Right forelimb (tissue), 1 donor: ENCODE data around the gene DNAAF5.
A peak's percentile ranks its signal among the peaks of the same experiment; 100 is the strongest.

Source experiments
- DNase-seq: peaks from one replicate; pipeline ENCODE4 v3.0.0-alpha.2; 2018

DNAAF5 gene

DNA sequence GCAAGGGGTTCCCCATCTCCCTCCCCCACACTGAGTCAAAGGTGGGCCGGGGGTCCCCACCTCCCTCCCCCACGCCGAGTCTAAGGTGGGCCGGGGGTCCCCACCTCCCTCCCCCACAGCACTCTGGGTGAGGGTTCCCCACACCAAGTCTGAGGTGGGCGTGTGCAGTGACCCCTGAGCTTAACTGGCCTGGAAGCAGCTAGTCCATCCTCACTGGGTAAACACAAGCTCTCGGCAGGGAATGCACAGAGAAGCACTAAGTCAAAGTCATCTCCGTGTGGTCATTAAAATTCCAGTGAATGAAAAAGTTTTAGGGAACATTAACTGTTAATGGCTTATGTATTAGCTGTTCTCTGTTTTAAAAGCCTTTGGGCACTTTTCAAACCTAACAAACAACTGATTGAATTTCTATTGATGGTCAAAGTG, 44.3 kb downstream of the DNAAF5 start:
- no peak for DNase-seq

DNA sequence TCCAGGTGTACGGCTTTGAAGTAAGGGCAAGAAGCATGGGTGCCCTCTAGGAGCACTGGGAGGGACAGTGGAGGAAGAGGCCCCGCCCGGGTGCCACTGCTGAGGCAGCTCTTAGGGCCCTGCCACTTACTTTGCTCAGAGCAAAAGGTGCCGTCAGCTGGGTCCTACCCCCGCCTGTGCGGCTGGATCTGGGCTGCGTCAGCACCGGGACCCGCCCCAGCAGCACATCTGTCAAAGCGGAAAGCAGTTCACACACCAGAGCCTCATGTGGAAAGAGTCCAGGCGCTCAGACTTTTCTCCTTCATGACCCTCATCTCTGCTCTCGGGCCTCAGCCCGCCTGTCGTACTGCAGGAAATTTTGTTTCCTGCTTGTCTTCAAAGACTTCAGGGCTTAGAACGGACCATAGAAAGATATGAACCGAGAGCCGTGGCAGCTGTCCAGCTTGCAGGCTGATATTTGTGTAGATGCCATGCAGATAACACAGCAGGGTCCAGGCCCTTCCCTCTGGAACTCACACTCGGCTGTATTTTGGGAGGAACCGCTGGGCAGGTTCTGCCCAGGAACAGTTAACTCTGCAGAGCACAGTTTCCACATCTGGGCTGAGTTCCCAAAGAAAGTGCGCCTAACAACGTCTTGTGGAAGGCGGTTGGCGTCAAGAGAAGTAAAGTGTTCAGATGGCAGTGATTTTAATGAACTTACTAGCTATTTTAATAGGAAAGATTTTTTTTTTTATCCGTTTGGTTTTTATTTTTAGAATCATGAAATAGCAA, 44.9 kb downstream of the DNAAF5 start:
- peak; percentile 80 for DNase-seq

GRCh38 chr7:772005-772294, 45.5 kb downstream of the DNAAF5 start:
- DNase-seq: no peak

DNA sequence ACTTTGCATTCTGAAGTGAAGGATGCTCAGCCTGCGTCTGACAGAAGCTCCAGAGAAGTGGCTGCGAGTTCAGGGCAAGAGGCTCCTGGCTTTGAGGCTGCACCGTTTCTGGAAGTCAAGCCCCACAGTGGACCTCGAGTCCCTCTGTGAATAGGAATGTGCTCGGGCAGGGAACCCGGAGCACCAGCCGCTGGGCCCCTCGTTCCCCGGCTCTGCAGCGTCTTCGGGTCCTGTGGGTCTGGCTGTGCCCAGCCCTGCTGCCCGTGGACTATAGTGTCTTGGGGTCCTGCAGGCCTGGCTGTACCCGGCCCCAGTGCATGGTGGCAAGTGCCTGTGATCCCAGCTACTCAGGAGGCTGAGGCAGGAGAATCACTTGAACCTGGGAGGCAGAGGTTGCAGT, 45.9 kb downstream of the DNAAF5 start:
- no peak for DNase-seq

DNA sequence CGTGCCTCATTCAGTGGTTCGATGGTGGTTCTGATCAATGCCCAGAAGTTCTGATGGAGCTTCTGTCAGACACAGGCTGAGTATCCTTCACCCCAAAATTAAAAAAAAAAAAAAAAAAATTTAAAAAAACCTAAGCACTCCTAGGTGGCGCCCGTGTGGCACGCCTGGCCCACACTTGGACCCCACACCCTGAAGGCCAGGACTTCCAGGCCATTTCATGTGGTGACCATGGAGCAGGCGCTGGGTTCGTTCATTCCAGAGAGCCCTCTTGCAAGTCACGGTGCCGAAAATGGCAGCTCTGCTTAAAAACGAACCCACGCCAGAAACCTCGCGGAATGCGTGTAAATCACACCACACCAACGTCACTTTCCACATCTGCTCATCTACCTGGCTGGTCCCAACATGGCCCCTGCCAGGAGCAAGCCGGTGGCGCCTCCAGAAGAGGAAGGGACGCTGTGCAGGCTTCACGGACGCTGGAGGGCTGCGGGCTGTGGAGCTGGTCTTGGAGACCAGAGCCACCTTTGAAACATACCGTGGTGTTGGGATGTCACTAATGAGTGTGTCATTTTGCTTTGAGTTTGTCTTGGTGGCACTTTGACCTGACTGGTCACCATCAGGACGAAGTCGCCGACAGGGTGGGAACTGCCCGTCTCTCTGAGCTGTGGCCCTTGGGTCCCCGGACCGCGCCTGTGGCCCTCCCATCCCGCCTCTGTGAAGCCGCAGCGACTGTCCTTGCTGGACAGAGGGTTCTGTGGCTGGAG, 46.5 kb downstream of the DNAAF5 start:
- no peak for DNase-seq

DNA sequence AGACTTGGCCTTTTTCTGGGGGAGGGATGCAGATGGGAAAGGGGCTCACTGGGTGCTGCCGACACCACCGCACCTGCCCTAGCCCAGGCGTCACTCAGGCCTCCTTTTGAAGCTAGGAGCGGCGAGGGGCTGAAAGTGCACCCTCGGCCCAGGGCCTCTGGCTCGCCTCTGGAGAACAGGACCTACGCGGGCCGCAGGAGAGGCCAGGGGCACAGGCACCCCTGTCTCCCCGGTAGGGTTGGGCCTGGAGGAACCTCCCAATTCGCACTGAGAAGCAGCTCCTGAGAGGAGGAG, 47.1 kb downstream of the DNAAF5 start:
- DNase-seq: no peak

DNA sequence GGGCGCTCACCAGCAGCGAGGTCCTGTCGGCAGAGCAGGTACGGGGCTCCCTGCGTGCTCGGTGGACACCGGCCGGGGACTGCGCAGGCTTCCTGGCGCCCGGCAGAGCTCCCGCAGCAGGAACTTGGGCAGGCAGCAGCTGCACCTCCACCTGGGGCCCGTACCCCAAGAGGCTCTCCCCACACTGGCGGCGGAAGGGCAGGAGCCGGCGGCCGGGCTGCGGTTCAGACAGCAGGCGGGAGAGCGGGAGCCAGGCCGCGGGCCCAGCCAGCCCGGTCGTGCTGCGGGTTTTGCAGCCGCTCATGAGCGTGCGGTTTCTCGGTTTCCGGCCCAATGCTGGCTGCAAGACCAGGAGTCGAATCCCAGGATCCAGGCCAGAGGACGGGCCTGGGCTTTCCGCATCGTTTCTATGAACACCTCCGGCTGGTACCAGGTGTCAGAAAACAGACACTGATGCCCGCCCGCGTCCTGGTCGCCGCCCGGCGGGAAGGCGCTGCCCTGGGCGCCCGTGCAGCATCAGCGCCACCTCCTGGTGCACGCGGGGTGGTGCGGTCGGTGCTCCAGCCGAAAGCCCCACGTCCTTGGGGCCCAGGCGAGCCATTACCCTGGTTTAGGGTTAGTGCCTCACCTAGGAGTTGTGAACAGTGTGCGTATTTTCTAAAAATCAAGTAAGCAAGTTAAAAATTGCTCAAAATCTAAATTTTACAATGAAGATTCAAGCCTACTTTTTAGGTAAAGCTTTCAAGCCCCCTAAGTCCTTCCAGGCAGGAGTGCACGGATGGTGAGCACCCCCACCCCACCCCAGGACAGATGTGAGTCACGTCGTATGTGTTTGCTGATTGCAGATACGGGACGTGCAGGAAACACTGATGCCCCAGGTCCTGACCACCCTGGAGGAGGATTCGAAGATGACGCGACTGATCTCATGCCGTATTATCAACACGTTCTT, 47.9 kb downstream of the DNAAF5 start:
- DNase-seq: peak; percentile 83

GRCh38 chr7:776381-776780, 49.9 kb downstream of the DNAAF5 start:
- no peak for DNase-seq

DNA sequence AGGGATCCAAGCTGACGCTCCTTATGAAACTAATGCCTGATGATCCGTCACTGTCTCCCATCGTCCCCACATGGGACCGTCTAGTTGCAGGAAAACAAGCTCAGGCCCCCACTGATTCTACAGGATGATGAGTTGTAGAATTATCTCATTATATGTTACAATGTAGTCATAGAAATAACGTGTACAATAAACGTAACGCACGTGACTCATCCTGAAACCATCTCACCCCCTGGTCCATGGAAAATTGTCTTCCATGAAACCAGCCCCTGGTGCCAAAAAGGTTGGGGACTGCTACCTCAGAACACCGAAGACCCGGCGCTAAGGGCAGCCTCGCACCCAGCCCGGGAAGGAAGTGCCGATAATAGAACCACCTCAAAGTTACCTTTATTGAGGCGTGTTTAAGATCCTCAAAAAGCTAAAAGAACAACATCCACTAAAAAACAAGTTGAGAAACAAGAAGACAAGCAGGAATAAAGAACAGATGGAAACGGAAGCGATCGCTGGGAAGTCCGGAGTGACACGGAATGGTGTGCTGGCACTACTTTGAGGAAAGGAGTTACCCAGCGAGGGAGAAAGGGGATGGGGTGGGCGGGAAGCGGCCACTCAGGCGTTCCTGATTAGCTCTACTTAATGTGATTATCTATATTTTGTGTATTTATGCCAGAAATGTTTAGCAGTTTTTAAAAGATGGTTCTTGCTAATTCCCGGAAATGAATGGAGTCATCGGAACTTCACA, 50.7 kb downstream of the DNAAF5 start:
- no peak for DNase-seq

GRCh38 chr7:777728-778078, 51.2 kb downstream of the DNAAF5 start:
- no peak for DNase-seq

DNA sequence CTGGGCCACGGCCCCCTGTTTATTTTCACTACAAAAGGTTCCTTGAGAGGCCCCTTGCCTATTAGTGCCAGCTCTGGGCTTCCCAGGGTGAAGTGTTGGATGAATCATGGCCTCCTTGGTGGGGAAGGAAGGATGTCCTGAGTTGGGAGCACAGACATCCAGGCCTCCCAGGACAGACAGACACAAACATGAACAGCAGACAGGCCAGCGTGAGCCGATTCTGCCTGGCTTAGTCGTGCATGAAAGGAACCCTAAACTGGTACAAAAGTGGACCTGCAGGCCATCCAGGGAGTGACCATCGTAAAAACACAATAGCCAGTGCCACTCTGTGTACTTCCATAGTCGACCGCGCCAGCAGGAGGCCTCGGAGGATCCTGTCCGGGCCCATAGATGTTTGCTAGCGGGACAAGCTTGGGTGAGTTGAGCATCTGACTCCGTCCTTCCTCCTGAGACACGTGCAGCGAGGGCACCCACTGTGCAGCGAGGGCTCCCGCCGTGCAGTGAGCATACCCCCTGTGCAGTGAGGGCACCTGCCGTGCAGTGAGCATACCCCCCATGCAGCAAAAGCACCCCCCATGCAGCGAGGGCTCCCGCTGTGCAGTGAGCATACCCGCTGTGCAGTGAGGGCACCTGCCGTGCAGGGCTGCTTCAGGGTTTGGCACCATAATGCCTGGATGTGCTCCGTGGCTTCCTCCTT, 51.9 kb downstream of the DNAAF5 start:
- no peak for DNase-seq

DNA sequence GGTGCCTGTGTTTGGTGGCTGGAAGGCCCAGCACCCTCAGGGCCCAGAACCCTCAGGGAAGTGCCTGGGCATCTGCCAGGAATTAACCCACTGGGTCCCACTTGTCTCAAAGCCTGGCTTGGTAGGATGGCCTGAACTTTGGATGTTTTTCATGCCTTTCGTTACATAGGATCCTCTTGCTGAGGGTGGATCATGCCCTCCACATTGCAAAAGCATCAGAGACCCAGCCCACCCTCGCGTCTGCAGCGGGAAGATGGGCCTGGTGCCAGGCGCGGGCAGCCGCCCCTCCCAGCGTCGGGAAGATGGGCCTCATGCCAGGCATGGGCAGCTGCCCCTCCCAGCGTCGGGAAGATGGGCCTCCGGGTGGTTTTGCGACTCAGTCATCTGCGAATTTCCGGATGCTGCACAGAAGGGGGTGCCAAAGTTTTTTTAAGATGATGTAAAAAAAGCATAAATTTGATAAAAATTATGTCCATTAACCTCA, 52.5 kb downstream of the DNAAF5 start:
- no peak for DNase-seq

GRCh38 chr7:779480-779879, 53.0 kb downstream of the DNAAF5 start:
- no peak for DNase-seq

DNA sequence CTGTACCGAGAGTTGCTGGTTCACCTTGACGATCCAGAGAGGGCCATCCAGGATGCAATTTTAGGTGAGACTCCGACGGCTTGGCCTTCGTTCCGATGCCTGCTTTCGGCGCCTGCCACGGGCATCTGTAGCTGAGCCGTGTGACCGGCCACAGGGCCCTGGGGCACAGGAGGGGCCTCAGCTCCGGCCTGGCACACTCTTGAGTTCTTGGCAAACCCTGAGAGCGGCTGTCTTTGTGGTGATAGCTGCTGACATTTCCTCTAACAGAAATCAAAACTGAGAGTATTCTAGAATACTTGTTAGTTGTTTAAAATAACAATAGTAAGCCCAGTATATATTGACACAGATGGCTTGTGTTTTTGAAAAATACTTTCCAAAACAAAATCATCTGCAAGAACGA, 53.6 kb downstream of the DNAAF5 start:
- DNase-seq: no peak

- DNase-seq: no peak
These were observed 54.0 kb downstream of the DNAAF5 start for GRCh38 chr7:780516-780915.

DNA sequence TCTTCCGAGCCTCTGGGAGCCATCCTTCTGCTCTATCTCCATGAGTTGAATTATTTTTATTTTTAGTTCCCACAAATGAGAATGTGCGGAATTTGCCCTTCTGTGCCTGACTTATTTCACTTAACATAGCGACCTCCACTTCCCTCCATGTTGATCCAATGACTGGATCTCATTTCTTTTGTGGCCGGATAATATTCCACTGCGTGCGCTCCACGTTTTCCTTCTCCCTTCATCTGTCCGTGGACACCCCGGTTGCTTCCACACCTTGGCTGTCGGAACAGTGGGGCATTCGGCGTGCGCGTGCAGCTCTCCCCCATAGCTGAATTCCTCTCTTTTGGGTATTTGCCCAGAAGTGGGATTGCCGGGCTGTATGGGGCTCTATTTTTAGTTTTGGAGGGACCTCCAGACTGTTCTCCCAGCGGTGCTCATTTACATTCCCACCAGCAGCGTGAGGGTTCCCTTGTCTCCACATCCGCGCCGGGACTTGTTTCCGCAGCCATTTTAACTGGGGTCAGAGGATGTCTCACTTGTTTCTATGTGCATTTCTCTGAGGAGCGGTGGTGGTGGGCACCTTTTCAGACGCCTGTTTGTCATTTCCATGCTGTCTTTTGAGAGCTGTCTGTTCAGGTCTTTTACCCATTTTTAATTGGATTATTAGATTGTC, 54.8 kb downstream of the DNAAF5 start:
- DNase-seq: no peak

DNA sequence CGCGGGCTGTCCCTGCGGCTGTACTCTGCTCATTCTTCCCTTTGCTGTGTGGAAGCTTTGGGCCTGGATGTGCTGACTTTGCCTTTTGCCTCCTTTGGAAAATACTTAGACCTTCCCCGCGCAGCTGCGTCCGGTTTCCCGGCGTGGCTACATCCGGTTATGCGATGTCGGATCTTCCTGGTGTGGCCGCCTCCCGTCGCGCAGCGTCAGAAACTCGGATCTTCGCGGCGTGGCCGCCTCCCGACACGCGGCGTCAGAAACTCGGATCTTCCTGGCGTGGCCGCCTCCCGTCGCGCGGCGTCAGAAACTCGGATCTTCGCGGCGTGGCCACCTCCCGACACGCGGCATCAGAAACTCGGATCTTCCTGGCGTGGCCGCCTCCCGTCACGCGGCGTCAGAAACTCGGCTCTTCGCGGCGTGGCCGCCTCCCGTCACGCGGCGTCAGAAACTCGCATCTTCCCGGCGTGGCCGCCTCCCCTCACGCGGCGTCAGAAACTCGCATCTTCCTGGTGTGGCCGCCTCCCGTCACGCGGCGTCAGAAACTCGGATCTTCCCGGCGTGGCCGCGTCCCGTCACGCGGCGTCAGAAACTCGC, 55.5 kb downstream of the DNAAF5 start:
- DNase-seq: no peak

GRCh38 chr7:782718-783449, 56.4 kb downstream of the DNAAF5 start:
- no peak for DNase-seq

DNA sequence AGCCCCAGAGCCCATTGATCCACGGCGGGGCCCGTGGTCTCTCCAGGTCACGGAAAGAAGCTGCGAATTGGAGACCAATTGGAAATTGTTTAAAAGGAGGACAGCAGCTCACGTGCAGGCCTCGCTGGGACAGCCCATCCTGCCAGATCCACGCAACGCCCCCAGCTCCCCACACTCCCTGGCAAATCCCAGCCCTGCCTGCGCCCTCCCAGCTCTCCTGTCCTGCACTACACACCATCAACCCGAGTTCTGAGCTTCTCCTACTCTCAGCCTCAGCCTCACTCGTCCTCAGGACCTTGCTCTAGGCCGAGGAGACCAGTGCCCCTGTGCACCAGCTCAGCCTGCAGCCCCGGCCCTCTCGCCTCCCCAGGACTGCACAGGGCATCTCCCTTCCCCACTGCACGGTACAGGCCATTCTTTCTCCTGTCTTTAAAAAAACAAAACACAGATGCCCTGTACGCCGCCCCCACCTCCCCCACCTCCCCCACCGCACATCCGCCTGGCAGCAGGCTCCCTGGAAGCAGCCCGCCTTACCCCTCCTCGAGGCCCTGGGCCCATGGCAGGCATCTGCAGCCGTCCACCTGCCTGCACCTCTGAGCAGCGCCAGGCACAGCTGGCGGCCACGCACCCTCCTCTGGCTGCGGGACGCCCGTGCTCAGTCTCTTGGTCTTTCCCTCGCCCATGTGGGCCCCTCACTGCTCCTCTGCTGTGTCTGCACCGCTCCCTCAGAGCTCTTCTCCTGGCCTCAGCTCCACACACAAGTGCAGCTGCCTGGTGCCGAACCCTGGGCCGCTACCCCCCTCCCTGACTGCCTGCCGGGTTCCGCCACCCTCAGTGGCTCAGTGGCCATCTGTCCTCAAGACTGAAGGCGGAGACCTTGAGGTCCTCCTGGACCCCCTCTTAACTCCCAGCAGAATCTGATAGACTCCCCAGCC, 57.3 kb downstream of the DNAAF5 start:
- no peak for DNase-seq
